H1 (cell line): ENCODE measurements around the gene ZBTB11. TPM values are rescaled to one million over a fixed set of nuclear protein-coding genes. Genes with fewer than 3 reads are reported as not detected.

ENCODE experiments used
- CTCF ChIA-PET: fragments of 300-600 bp; sonication (Branson Sonifier 250); formaldehyde crosslinking; loops from one replicate; lab custom pipeline; 2021; ENCODE audit not compliant: partially characterized antibody; lab: Charles Lee
- POLR2A ChIA-PET: fragments of 300-600 bp; sonication (Branson Sonifier 250); formaldehyde crosslinking; loops from one replicate; lab custom pipeline; 2021; ENCODE audit warnings: inconsistent platforms; ENCODE audit not compliant: partially characterized antibody; lab: Charles Lee
- DNase-seq, 2 experiments: peaks; one replicate each; pipeline versions ENCODE4 v3.0.0 to v3.0.0-alpha.2; 2010 to 2022; ENCODE audit warnings: low spot score in 2 of 2, low read depth in 1 of 2, mixed read lengths in 1 of 2
- FAIRE-seq: peaks from 2 replicates; lab custom pipeline; 2011; peaks lifted over from hg19 to GRCh38; lab: Jason Lieb, UNC
- H2AFZ ChIP-seq: 2 replicates; pipeline ENCODE4 v1.8.1; 2012; ENCODE audit warnings: low read length, inconsistent platforms
- H2AK5ac ChIP-seq: 2 replicates; pipeline ENCODE4 v1.6.1; 2013; ENCODE audit warnings: low read depth, low read length
- H2BK120ac ChIP-seq: replicated peaks from 2 replicates; pipeline ENCODE3; 2013; ENCODE audit warnings: low read depth, low read length, inconsistent platforms
- H2BK12ac ChIP-seq: 2 replicates; pipeline ENCODE4 v1.6.1; 2013; ENCODE audit warnings: low read depth, low read length
- H2BK15ac ChIP-seq: 2 replicates; pipeline ENCODE4 v1.6.1; 2013; ENCODE audit warnings: low read length
- H2BK20ac ChIP-seq: 2 replicates; pipeline ENCODE4 v1.6.1; 2013; ENCODE audit warnings: low read length
- H2BK5ac ChIP-seq: 2 replicates; pipeline ENCODE4 v1.6.1; 2013; ENCODE audit warnings: low read depth, low read length
- H3K14ac ChIP-seq: 2 replicates; pipeline ENCODE4 v1.6.1; 2013; ENCODE audit warnings: inconsistent platforms; ENCODE audit not compliant: insufficient read length
- H3K18ac ChIP-seq: 2 replicates; pipeline ENCODE4 v1.6.1; 2013; ENCODE audit warnings: low read length; ENCODE audit errors: extremely low read depth
- H3K23ac ChIP-seq: 2 replicates; pipeline ENCODE4 v1.6.1; 2013; ENCODE audit warnings: inconsistent platforms; ENCODE audit not compliant: insufficient read length
- H3K23me2 ChIP-seq: 2 replicates; pipeline ENCODE4 v1.6.1; 2013; ENCODE audit warnings: low read depth, low read length
- H3K27ac ChIP-seq: 2 replicates; pipeline ENCODE4 v1.6.1; 2011; ENCODE audit warnings: low read depth, low read length, inconsistent platforms
- H3K27me3 ChIP-seq, 4 experiments: replicated peaks in 1 of 4; 1 replicate in 1 of 4; 2 replicates in 3 of 4; pipeline versions ENCODE4 v1.6.1 to v1.8.1; 2011 to 2013; ENCODE audit warnings: low read length in 3 of 4, mild to moderate bottlenecking in 3 of 4, inconsistent platforms in 2 of 4, mixed read lengths in 2 of 4, moderate library complexity in 1 of 4; ENCODE audit not compliant: control insufficient read depth in 3 of 4, insufficient read depth in 3 of 4; ENCODE audit errors: extremely low read depth in 1 of 4
- H3K36me3 ChIP-seq, 4 experiments: 2 replicates each; pipeline versions ENCODE4 v1.6.1 to v1.8.1; 2011 to 2013; ENCODE audit warnings: mild to moderate bottlenecking in 4 of 4, low read length in 3 of 4, moderate library complexity in 2 of 4, control low read depth in 1 of 4, inconsistent platforms in 1 of 4; ENCODE audit not compliant: insufficient read depth in 4 of 4, control insufficient read depth in 2 of 4
- H3K4ac ChIP-seq: replicated peaks from 2 replicates; pipeline ENCODE3; 2013; ENCODE audit warnings: low read length, low read depth, mixed read lengths, inconsistent platforms; ENCODE audit not compliant: insufficient read length
- H3K4me1 ChIP-seq, 4 experiments: replicated peaks in 1 of 4; 1 replicate in 1 of 4; 2 replicates in 3 of 4; pipeline versions ENCODE4 v1.6.1 to v1.8.1; 2011 to 2013; ENCODE audit warnings: low read length in 3 of 4, inconsistent platforms in 2 of 4, mixed read lengths in 1 of 4; ENCODE audit not compliant: insufficient read depth in 4 of 4, control insufficient read depth in 3 of 4
- H3K4me2 ChIP-seq, 2 experiments: 2 replicates each; pipeline versions ENCODE4 v1.6.1 to v1.8.1; 2011 to 2013; ENCODE audit warnings: low read depth in 2 of 2, low read length in 2 of 2, control low read depth in 1 of 2, inconsistent platforms in 1 of 2, mild to moderate bottlenecking in 1 of 2; ENCODE audit not compliant: insufficient read depth in 1 of 2
- H3K4me3 ChIP-seq, 4 experiments: fragments of 200-600, 300-600 bp in 1 of 4; sonication (generic), shearing (Covaris generic), sonication (Bioruptor Twin) in 1 of 4; 2 replicates each; pipeline versions ENCODE4 v1.5.1 to v1.8.1; 2011 to 2016; ENCODE audit warnings: low read length in 4 of 4, low read depth in 3 of 4, control low read depth in 2 of 4, inconsistent platforms in 2 of 4, mild to moderate bottlenecking in 2 of 4, mixed read lengths in 1 of 4, moderate library complexity in 1 of 4; ENCODE audit not compliant: insufficient read depth in 2 of 4; ENCODE audit errors: extremely low read depth in 1 of 4
- H3K56ac ChIP-seq: replicated peaks from 2 replicates; pipeline ENCODE3; 2013; ENCODE audit warnings: low read depth, mild to moderate bottlenecking, mixed read lengths, low read length, inconsistent platforms; ENCODE audit not compliant: insufficient read length
- H3K79me1 ChIP-seq: 2 replicates; pipeline ENCODE4 v1.6.1; 2013; ENCODE audit warnings: low read depth, low read length, control low read depth
- H3K79me2 ChIP-seq, 2 experiments: 2 replicates each; pipeline versions ENCODE4 v1.6.1 to v1.8.1; 2012 to 2013; ENCODE audit warnings: low read length in 2 of 2, mild to moderate bottlenecking in 2 of 2, inconsistent platforms in 1 of 2; ENCODE audit not compliant: insufficient read depth in 2 of 2, control insufficient read depth in 1 of 2
- H3K9ac ChIP-seq, 4 experiments: replicated peaks in 1 of 4; 1 replicate in 1 of 4; 2 replicates in 3 of 4; pipeline versions ENCODE4 v1.6.1 to v1.8.1; 2011 to 2013; ENCODE audit warnings: low read depth in 3 of 4, low read length in 3 of 4, control low read depth in 2 of 4, mild to moderate bottlenecking in 2 of 4, moderate library complexity in 2 of 4, inconsistent platforms in 1 of 4; ENCODE audit errors: extremely low read depth in 1 of 4
- H3K9me3 ChIP-seq, 2 experiments: 2 replicates each; pipeline versions ENCODE4 v1.6.1 to v1.8.1; 2012 to 2013; ENCODE audit warnings: mild to moderate bottlenecking in 2 of 2, moderate library complexity in 2 of 2, control low read depth in 1 of 2, inconsistent platforms in 1 of 2, low read depth in 1 of 2, low read length in 1 of 2, mixed read lengths in 1 of 2; ENCODE audit not compliant: insufficient read depth in 2 of 2
- H4K20me1 ChIP-seq, 2 experiments: replicated peaks in 1 of 2; 2 replicates each; pipeline versions ENCODE3 to v1.8.1; 2011 to 2013; ENCODE audit warnings: inconsistent platforms in 2 of 2, low read length in 2 of 2, mild to moderate bottlenecking in 1 of 2; ENCODE audit not compliant: insufficient read depth in 2 of 2, control insufficient read depth in 1 of 2
- H4K5ac ChIP-seq: 2 replicates; pipeline ENCODE4 v1.6.1; 2013; ENCODE audit warnings: low read length, low read depth, mixed read lengths, inconsistent platforms; ENCODE audit not compliant: insufficient read length
- H4K8ac ChIP-seq: 2 replicates; pipeline ENCODE4 v1.8.0; 2013; ENCODE audit warnings: mild to moderate bottlenecking, moderate library complexity, low read length, inconsistent platforms; ENCODE audit not compliant: insufficient read depth; ENCODE audit errors: extremely low read depth
- H4K91ac ChIP-seq: replicated peaks from 2 replicates; pipeline ENCODE3; 2013; ENCODE audit warnings: low read length, mixed read lengths, inconsistent platforms; ENCODE audit not compliant: insufficient read length
- CTCF ChIP-seq, 3 experiments: IDR thresholded peaks; 1 replicate in 2 of 3; 2 replicates in 1 of 3; pipeline versions ENCODE4 v1.5.1 to v1.6.1; 2011; ENCODE audit warnings: low read length in 3 of 3, mild to moderate bottlenecking in 3 of 3, inconsistent platforms in 2 of 3, low read depth in 1 of 3, moderate library complexity in 1 of 3; ENCODE audit not compliant: insufficient read depth in 1 of 3; ENCODE audit errors: control extremely low read depth in 1 of 3
- SP1 ChIP-seq: IDR thresholded peaks from 2 replicates; pipeline ENCODE4 v1.6.1; 2011; ENCODE audit warnings: low read depth, low read length
- WGBS, 2 experiments: shearing (Covaris generic) in 1 of 2; methylation state at CpG; one replicate each; pipeline versions ENCODE4 v1.1.6 to v1.1.7; 2013 to 2015; ENCODE audit warnings: low lambda C conversion rate in 2 of 2, mixed read lengths in 2 of 2, inconsistent platforms in 1 of 2, low coverage in 1 of 2, missing lambda C conversion rate in 1 of 2; ENCODE audit not compliant: insufficient replicate concordance in 2 of 2, insufficient coverage in 1 of 2, insufficient read length in 1 of 2; ENCODE audit errors: extremely low coverage in 1 of 2, missing lambda C conversion rate in 1 of 2; 5-methylcytosine and 5-hydroxymethylcytosine counted together
- polyA plus RNA-seq, 7 experiments: library from polyadenylated mRNA; depleted of rRNA in 3 of 7; stranded (reverse) in 5 of 7; unstranded in 2 of 7; fragments of >200 nt in 5 of 7; fragments of 200-250 nt in 2 of 7; gene quantifications; 1 replicate in 5 of 7; 2 replicates in 1 of 7; 4 replicates in 1 of 7; pipeline versions ENCODE4 v1.2.1 to v1.2.3, GENCODE V29; 2011 to 2013; ENCODE audit warnings: missing spikeins in 2 of 7, mixed read lengths in 2 of 7
- total RNA-seq: library from RNA; stranded (reverse); fragmentation: NEBNext Ultra II Directional; extraction: Animal tissue kit (Norgen Biotek cat#: 25700); gene quantifications from 2 replicates; pipeline ENCODE4 v1.2.1, GENCODE V29; 2021

ZBTB11 gene
- total and polyA plus RNA-seq, 2 of the 8 experiments (the other 6 are each of a cell fraction or from before 2014, with no cell fraction given): 3.0 to 14.0 TPM

- H3K4me1 ChIP-seq: 0 out of 7 replicates have a peak, but pooled peaks cover 0 to 2% (median 0%) of the 10 kb centered on the region in 4 experiments
- H3K79me1 ChIP-seq: no peaks in the 10 kb centered on the region
- H3K23ac ChIP-seq: no peak overlapping the region
- H4K91ac ChIP-seq: no peak overlapping the region
- no peak overlapping the region for H4K5ac ChIP-seq
- H3K9ac ChIP-seq: no peak overlapping the region
- no peak overlapping the region for H3K14ac ChIP-seq
- H3K4me3 ChIP-seq: no peak overlapping the region
- no peak overlapping the region for H4K8ac ChIP-seq
- H3K56ac ChIP-seq: no peak overlapping the region
- no peaks in the 10 kb centered on the region for H3K27me3 ChIP-seq
- no peak overlapping the region for H2BK5ac ChIP-seq
- H2AK5ac ChIP-seq: no peak overlapping the region
- no peak overlapping the region for H3K18ac ChIP-seq
- no peak overlapping the region for H2BK15ac ChIP-seq
- no peaks in the 10 kb centered on the region for H3K36me3 ChIP-seq
- no peak for FAIRE-seq
- ChIA-PET CTCF (no interaction called here), POLR2A (no interaction called here)
- no peaks in the 10 kb centered on the region for H3K9me3 ChIP-seq
- H2BK120ac ChIP-seq: no peak overlapping the region
- 100% methylated on average over 1 of the region's 1 CpG; no CpG with 5 or more reads in 1 of the 2 experiments for WGBS, 2 experiments
- H3K79me2 ChIP-seq: no peaks in the 10 kb centered on the region
- no peak overlapping the region for H3K4ac ChIP-seq
- no peak overlapping the region for H2BK20ac ChIP-seq
- no peak overlapping the region for H2AFZ ChIP-seq
- H4K20me1 ChIP-seq: no peaks in the 10 kb centered on the region
- DNase-seq: no peak
- H2BK12ac ChIP-seq: no peak overlapping the region
- no peak for TF ChIP-seq CTCF (IDR thresholded peaks at IDR 0.05; ENCODE audit: control extremely low read depth in 1 of 3, insufficient read depth in 1 of 3, low read depth in 1 of 3, low read length in 3 of 3)
- no peak for TF ChIP-seq SP1
- no peak overlapping the region for H3K4me2 ChIP-seq
- H3K23me2 ChIP-seq: no peaks in the 10 kb centered on the region
- no peak overlapping the region for H3K27ac ChIP-seq
These were observed 73.7 kb downstream of the ZBTB11 start for GRCh38 chr3:101603184-101603583.
